OCI-LY7 (cell line): Measurements from ENCODE around the gene CCDC93. TPM values are rescaled to one million over a fixed set of nuclear protein-coding genes. Genes with fewer than 3 reads are reported as not detected.
"Not testable (repeated sequence)": the region's sequence is repeated elsewhere in the genome, so short reads cannot be mapped to it uniquely, and the experiment has no call there.

Experiments
- BruUV-seq: library from RNA; stranded (reverse); fragments of 400-500 nt; replicated peaks from 2 replicates; lab custom pipeline; 2021; lab: Mats Ljungman, UMichigan
- CTCF ChIA-PET: fragments of 300-600 bp; sonication (Branson Sonifier 250); formaldehyde crosslinking; loops from one replicate; lab custom pipeline; 2022; ENCODE audit warnings: antibody characterized with exemption; ENCODE audit not compliant: unreplicated experiment; lab: Charles Lee
- POLR2A ChIA-PET: fragments of 300-600 bp; sonication (Branson Sonifier 250); formaldehyde crosslinking; loops from one replicate; lab custom pipeline; 2022; ENCODE audit warnings: antibody characterized with exemption; lab: Charles Lee
- DNase-seq: peaks from one replicate; pipeline ENCODE4 v3.0.0-alpha.2; 2015; ENCODE audit warnings: low spot score
- H2AFZ ChIP-seq: fragments of 200-600 bp; sonication (generic), shearing (Covaris generic); 2 replicates; pipeline ENCODE4 v1.6.1; 2014; ENCODE audit warnings: mild to moderate bottlenecking, antibody characterized with exemption, low read length, moderate library complexity
- H3K27ac ChIP-seq: fragments of 200-600 bp; sonication (generic); 2 replicates; pipeline ENCODE4 v1.5.1; 2014; ENCODE audit warnings: mixed run types, low read depth, mild to moderate bottlenecking, moderate library complexity, low read length, inconsistent platforms; ENCODE audit not compliant: poor library complexity, severe bottlenecking
- H3K36me3 ChIP-seq: fragments of 200-600 bp; sonication (generic); 2 replicates; pipeline ENCODE4 v1.6.1; 2014; ENCODE audit warnings: mild to moderate bottlenecking, antibody characterized with exemption, low read length, moderate library complexity, mixed read lengths; ENCODE audit not compliant: insufficient read depth
- H3K4me1 ChIP-seq: fragments of 200-600 bp; sonication (generic); 2 replicates; pipeline ENCODE4 v1.5.1; 2014; ENCODE audit warnings: mild to moderate bottlenecking, low read length; ENCODE audit not compliant: insufficient read depth, poor library complexity, severe bottlenecking
- H3K4me2 ChIP-seq: fragments of 200-600 bp; sonication (generic); 2 replicates; pipeline ENCODE4 v1.6.1; 2014; ENCODE audit warnings: mild to moderate bottlenecking, low read length
- H3K4me3 ChIP-seq: fragments of 200-600 bp; sonication (generic); 2 replicates; pipeline ENCODE4 v1.5.1; 2014; ENCODE audit warnings: mild to moderate bottlenecking, low read depth, low read length; ENCODE audit not compliant: poor library complexity, severe bottlenecking
- H3K79me2 ChIP-seq: fragments of 200-600 bp; sonication (generic); 2 replicates; pipeline ENCODE4 v1.6.1; 2016; ENCODE audit warnings: low read depth, mild to moderate bottlenecking, low read length, moderate library complexity, mixed read lengths; ENCODE audit not compliant: insufficient read depth
- H3K9me2 ChIP-seq: fragments of 200-600 bp; sonication (generic); 2 replicates; pipeline ENCODE4 v1.6.1; 2016; ENCODE audit warnings: mild to moderate bottlenecking, low read length, mixed read lengths; ENCODE audit not compliant: insufficient read depth
- H3K9me3 ChIP-seq: fragments of 200-600 bp; sonication (generic); 2 replicates; pipeline ENCODE4 v1.6.1; 2014; ENCODE audit warnings: mild to moderate bottlenecking, mixed run types, low read length, mixed read lengths
- H4K20me1 ChIP-seq: fragments of 200-600 bp; sonication (generic); 2 replicates; pipeline ENCODE4 v1.6.1; 2014; ENCODE audit warnings: mild to moderate bottlenecking, antibody characterized with exemption, low read length, moderate library complexity, mixed read lengths; ENCODE audit not compliant: insufficient read depth
- EZH2phosphoT487 ChIP-seq: fragments of 200-600 bp; sonication (generic); IDR thresholded peaks from 2 replicates; pipeline ENCODE4 v1.6.1; 2018; ENCODE audit warnings: low read depth, borderline replicate concordance, mild to moderate bottlenecking, mixed run types, antibody characterized with exemption, low read length, moderate library complexity, mixed read lengths
- intact Hi-C: fragments of 100-400 bp; cut with micrococcal nuclease; formaldehyde crosslinking; loops from one replicate; pipeline ENCODE4 v1.10.0; 2022; ENCODE audit not compliant: unreplicated experiment
- total RNA-seq, 2 experiments: library from RNA; depleted of rRNA in 1 of 2; stranded (reverse); fragments of >200 nt in 1 of 2; shearing (Covaris generic) in 1 of 2; gene quantifications; 2 replicates each; pipeline ENCODE4 v1.2.3, GENCODE V29; 2014 to 2022
- TF ChIP-seq, protein P1 (sequence below): fragments of 200-600 bp; sonication (generic); conservative IDR thresholded peaks from 2 replicates; pipeline ENCODE4 v1.5.1; 2014; ENCODE audit warnings: mild to moderate bottlenecking, antibody characterized with exemption, low read length, moderate library complexity, mixed read lengths

CCDC93 gene
- total RNA-seq, 2 experiments from 2014 or later = 25.6 to 53.8 TPM

DNA sequence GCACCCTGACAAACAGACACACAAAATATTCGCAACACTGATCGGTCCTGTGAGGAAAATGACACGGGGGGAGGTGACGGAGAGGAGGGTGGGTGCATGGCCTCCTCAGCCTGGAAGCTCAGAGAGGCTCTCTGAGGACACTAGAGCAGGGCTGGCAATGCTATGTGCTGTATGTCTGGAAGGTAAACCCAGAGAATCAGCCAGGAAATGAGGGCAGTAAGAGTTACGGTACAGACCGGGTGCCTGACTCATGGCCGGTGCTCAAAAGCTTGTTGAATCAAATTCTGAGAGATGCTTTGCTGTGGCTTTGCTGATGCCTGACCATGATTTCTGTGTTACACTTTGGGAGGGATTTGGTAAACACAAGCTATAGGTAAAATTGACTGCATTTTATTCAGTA, 81.9 kb downstream of the CCDC93 start:
- Histone ChIP-seq H4K20me1 (no peaks in the 10 kb centered on the region), H3K9me2 (no peaks in the 10 kb centered on the region), H3K9me3 (no peaks in the 10 kb centered on the region), H3K4me1 (no peaks in the 10 kb centered on the region), H3K36me3 (peaks cover 90% of the 10 kb centered on the region), H3K27ac (no peak overlapping the region), H3K4me3 (no peak overlapping the region), H3K79me2 (no peaks in the 10 kb centered on the region), H3K4me2 (no peak overlapping the region), H2AFZ (no peak overlapping the region)
- intact Hi-C loops = no loop called here
- POLR2A ChIA-PET = interaction anchor here (1.1 to 1.5 kb wide), 2 partner anchors 10 to 14 kb away, joined by 3 read pairs; no protein-coding TSS in a partner anchor
- no peak for DNase-seq
- TF ChIP-seq, protein P1, sequence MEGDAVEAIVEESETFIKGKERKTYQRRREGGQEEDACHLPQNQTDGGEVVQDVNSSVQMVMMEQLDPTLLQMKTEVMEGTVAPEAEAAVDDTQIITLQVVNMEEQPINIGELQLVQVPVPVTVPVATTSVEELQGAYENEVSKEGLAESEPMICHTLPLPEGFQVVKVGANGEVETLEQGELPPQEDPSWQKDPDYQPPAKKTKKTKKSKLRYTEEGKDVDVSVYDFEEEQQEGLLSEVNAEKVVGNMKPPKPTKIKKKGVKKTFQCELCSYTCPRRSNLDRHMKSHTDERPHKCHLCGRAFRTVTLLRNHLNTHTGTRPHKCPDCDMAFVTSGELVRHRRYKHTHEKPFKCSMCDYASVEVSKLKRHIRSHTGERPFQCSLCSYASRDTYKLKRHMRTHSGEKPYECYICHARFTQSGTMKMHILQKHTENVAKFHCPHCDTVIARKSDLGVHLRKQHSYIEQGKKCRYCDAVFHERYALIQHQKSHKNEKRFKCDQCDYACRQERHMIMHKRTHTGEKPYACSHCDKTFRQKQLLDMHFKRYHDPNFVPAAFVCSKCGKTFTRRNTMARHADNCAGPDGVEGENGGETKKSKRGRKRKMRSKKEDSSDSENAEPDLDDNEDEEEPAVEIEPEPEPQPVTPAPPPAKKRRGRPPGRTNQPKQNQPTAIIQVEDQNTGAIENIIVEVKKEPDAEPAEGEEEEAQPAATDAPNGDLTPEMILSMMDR = no peak
- no peak for TF ChIP-seq EZH2phosphoT487
- BruUV-seq = no TSS peak
- CTCF ChIA-PET = interaction anchor here (0.9 kb wide), 1 partner anchor 119 kb away, joined by 3 read pairs; no protein-coding TSS in a partner anchor

DNA sequence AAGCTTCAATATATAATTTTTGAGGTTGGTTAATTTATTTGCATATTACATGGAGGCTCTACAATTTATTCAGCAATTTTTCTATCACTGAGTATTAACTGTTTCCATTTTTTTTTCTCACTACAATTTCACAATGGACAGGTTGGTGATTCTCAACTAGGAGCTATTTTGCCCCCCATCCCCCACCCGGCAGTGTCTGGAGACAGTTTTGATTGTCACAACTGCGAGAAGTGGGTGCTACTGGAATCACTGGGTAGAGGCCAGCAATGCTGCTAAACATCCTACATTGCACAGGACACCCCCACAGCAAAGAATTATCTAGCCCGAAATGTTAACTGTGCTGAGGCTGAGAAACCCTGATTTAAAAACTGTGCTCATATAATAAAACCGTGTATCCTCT, 82.6 kb downstream of the CCDC93 start:
- no peaks in the 10 kb centered on the region for H3K9me3 ChIP-seq
- H3K79me2 ChIP-seq = no peaks in the 10 kb centered on the region
- POLR2A ChIA-PET = interaction anchor here (1.3 to 2.4 kb wide), 2 partner anchors 10 to 12 kb away, joined by 7 to 8 read pairs; no protein-coding TSS in a partner anchor
- TF ChIP-seq EZH2phosphoT487 = no peak
- TF ChIP-seq, protein P1 = no peak
- intact Hi-C loops = no loop called here
- no TSS peak for BruUV-seq
- no peak overlapping the region for H3K4me3 ChIP-seq
- CTCF ChIA-PET = no interaction called here
- no peak for DNase-seq
- H4K20me1 ChIP-seq = no peaks in the 10 kb centered on the region
- no peak overlapping the region for H3K4me2 ChIP-seq
- no peak overlapping the region for H2AFZ ChIP-seq
- peaks cover 83% of the 10 kb centered on the region for H3K36me3 ChIP-seq
- no peak overlapping the region for H3K27ac ChIP-seq
- no peaks in the 10 kb centered on the region for H3K4me1 ChIP-seq
- no peaks in the 10 kb centered on the region for H3K9me2 ChIP-seq

DNA sequence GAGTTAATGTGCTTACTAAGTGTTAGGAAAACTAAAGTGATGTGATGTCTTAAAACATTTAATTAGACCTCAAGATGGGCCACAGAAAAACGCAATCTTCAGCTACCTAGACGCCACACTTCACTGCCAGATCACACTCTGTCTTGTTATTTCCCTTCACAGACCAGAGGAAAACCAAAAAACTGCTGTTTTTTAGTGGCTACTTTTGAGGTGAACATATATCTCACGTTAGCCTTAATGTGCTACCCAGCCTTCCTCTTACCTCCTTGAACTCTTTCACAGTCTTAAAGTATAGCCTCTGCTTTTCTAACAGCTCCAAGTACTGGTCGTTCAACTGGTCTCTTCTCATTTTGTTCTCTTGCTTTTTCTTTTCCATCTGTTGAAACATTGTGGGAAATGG, 83.1 kb downstream of the CCDC93 start:
- Histone ChIP-seq H2AFZ (no peak overlapping the region), H3K79me2 (no peaks in the 10 kb centered on the region), H4K20me1 (no peaks in the 10 kb centered on the region), H3K9me2 (no peaks in the 10 kb centered on the region), H3K4me2 (no peak overlapping the region), H3K9me3 (no peaks in the 10 kb centered on the region), H3K4me3 (no peak overlapping the region), H3K27ac (no peak overlapping the region), H3K4me1 (no peaks in the 10 kb centered on the region), H3K36me3 (peaks cover 79% of the 10 kb centered on the region)
- DNase-seq = no peak
- intact Hi-C loops = no loop called here
- ChIA-PET CTCF (no interaction called here), POLR2A (interaction anchor here (1.3 to 2.4 kb wide), 2 partner anchors 9 to 12 kb away, joined by 7 to 8 read pairs; no protein-coding TSS in a partner anchor)
- BruUV-seq = no TSS peak
- no peak for TF ChIP-seq EZH2phosphoT487

GRCh38 chr2:117923471-117923870, 90.4 kb downstream of the CCDC93 start:
- POLR2A ChIA-PET, BruUV-seq, H4K20me1 ChIP-seq, H2AFZ ChIP-seq, H3K9me2 ChIP-seq, H3K4me2 ChIP-seq, intact Hi-C loops, H3K27ac ChIP-seq, DNase-seq, H3K4me3 ChIP-seq, H3K79me2 ChIP-seq: not testable (repeated sequence)
- Histone ChIP-seq H3K4me1 (peaks cover 33% of the 10 kb centered on the region), H3K9me3 (peaks cover 16% of the 10 kb centered on the region; the same call in 1 of the 2 replicates), H3K36me3 (peaks cover 60% of the 10 kb centered on the region)
- CTCF ChIA-PET = interaction anchor here (0.5 kb wide), 1 partner anchor 867 kb away, joined by 3 read pairs; no protein-coding TSS in a partner anchor
